C4-2B (cell line): ENCODE results near the gene ASAP2.

Experiments
- H3K27ac ChIP-seq: fragments of 450-650 bp; 2 replicates; pipeline ENCODE4 v1.5.1; 2017
- ZFX ChIP-seq: fragments of 450-650 bp; IDR thresholded peaks from 2 replicates; pipeline ENCODE4 v1.6.1; 2017
- TF ChIP-seq, protein P1 (sequence below): fragments of 450-650 bp; conservative IDR thresholded peaks from 2 replicates; pipeline ENCODE4 v1.5.1; 2017; ENCODE audit warnings: mild to moderate bottlenecking

ASAP2 gene

DNA sequence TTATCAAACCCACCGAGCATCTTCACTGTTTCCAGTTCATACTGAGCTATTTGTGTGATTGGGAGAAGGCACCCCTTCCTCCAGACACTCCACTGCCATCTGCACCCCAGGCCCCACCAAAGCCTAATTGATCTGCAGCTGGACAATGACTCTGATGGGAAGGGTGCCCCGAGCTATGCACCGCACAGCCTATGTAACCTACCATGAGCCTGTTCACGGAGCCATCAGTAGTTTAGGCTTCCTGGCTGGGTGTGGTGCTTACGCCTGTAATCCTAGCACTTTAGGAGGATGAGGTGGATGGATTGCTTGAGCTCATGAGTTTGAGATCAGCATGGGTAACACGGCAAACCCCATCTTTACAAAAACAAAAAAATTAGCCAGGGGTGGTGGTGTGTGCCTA is 17.8 kb upstream of the ASAP2 start:
- H3K27ac ChIP-seq: no peak overlapping the region
- TF ChIP-seq, protein P1, sequence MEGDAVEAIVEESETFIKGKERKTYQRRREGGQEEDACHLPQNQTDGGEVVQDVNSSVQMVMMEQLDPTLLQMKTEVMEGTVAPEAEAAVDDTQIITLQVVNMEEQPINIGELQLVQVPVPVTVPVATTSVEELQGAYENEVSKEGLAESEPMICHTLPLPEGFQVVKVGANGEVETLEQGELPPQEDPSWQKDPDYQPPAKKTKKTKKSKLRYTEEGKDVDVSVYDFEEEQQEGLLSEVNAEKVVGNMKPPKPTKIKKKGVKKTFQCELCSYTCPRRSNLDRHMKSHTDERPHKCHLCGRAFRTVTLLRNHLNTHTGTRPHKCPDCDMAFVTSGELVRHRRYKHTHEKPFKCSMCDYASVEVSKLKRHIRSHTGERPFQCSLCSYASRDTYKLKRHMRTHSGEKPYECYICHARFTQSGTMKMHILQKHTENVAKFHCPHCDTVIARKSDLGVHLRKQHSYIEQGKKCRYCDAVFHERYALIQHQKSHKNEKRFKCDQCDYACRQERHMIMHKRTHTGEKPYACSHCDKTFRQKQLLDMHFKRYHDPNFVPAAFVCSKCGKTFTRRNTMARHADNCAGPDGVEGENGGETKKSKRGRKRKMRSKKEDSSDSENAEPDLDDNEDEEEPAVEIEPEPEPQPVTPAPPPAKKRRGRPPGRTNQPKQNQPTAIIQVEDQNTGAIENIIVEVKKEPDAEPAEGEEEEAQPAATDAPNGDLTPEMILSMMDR: no peak
- no peak for TF ChIP-seq ZFX

DNA sequence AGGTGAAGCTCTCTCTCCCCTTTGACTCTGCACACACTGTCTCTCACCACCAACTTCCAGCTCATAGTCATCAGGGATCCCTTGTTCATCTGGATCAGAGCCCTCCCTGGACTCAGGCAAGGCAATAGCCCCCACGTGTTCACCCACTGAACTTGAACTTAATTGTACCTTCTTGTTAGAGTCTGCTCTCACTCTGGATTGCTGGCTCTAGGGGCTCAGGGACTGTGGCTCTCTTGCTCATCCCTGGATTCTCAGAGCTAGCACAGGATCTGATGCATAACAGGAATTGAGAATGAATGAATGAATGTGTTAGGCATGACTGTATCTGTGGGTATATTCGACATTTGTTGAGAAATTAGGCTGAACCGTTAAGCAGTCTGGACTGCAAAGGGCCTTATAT is 16.7 kb upstream of the ASAP2 start:
- H3K27ac ChIP-seq: no peak overlapping the region
- no peak for TF ChIP-seq ZFX
- TF ChIP-seq, protein P1: no peak

DNA sequence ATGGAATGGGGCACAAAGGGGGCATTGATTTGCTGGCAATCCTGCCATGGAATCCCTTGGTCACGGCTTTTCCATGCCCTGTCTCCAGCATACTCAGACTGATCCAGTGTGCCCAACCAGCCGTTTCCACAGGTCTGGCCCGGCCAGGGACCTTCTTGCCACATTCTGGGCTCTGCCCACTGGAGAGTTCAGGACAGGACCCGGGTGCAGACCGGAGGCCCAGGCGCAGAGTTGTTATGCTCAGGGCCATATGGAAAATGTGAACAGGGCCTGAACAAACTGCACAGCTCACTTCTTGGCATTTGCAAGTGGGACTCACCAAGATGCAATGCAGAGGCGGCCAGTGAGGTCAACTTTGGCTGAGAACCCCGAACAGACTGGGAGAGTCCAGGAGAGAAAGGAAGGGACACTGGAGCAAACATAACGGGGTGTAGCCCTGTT is 15.6 kb upstream of the ASAP2 start:
- TF ChIP-seq, protein P1: no peak
- no peak for TF ChIP-seq ZFX
- H3K27ac ChIP-seq: no peak overlapping the region

DNA sequence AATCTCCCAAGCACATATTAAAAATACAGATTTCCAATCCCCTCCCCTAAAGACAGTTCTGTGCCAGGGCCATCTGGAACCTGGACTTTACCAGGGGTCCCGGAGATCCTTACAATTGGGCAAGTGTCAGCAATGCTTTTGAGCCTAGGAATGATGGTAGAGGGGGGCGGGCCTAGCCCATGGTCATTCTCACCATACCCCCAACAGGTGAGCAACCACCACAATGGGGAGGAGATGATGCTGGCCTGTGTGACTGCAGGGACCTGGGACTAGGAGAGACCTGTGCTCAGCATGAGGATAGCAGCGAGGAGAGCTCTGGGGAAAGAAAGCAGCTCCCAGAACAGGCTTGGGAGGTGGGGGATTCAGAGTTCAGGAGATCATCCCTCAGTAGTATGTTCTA is 13.9 kb upstream of the ASAP2 start:
- H3K27ac ChIP-seq: no peak overlapping the region
- TF ChIP-seq, protein P1: no peak
- TF ChIP-seq ZFX: no peak

DNA sequence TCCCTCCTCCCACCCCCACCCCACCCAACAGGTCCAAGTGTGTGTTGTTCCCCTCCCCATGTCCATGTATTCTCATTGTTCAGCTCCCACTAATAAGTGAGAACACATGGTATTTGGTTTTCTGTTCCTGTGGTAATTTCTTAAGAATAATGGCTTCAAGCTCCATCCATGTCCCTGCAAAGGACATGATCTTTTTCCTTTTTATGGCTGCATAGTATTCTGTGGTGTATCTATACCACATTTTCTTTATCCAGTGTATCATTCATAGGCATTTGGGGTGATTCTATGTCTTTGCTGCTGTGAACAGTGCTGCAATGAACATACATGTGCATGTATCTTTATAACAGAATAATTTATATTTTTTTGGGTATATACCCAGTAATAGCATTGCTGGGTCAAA is 12.3 kb upstream of the ASAP2 start:
- H3K27ac ChIP-seq: no peak overlapping the region
- TF ChIP-seq, protein P1: no peak
- no peak for TF ChIP-seq ZFX

DNA sequence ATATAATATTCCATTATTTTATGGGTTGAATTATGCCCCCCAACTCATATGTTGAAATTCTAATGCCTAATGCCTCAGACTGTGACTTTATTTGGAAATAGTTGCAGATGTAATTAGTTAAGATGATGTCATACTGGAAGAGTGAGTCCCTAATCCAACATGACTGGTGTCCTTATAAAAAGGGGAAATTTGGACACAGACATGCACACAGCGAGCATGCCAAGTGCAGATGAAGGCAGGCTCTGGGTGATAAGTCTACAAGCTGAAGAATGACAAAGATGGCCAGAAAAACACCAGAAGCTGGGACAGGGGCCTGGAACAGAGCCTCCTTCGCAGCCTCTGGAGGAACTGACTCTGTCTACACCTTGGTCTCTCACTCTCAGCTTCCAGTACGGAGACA is 10.0 kb upstream of the ASAP2 start:
- no peak overlapping the region for H3K27ac ChIP-seq
- TF ChIP-seq, protein P1: no peak
- TF ChIP-seq ZFX: no peak

DNA sequence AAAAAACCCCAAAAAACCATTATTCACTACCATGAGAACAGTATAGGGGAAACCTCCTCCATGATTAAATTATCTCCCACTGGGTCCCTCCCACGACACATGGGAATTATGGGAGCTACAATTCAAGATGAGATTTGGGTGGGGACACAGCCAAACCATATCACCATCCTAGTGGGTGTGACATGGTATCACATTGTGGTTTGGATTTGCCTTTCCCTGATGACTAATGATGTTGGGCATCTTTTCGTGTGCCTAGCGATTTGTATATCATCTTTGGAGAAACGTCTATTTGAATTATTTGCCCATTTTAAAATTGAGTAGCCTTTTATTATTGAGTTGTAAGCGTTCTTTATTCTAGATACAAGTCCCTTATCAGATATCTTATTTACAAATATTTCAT is 8.7 kb upstream of the ASAP2 start:
- H3K27ac ChIP-seq: no peak overlapping the region
- TF ChIP-seq ZFX: no peak

DNA sequence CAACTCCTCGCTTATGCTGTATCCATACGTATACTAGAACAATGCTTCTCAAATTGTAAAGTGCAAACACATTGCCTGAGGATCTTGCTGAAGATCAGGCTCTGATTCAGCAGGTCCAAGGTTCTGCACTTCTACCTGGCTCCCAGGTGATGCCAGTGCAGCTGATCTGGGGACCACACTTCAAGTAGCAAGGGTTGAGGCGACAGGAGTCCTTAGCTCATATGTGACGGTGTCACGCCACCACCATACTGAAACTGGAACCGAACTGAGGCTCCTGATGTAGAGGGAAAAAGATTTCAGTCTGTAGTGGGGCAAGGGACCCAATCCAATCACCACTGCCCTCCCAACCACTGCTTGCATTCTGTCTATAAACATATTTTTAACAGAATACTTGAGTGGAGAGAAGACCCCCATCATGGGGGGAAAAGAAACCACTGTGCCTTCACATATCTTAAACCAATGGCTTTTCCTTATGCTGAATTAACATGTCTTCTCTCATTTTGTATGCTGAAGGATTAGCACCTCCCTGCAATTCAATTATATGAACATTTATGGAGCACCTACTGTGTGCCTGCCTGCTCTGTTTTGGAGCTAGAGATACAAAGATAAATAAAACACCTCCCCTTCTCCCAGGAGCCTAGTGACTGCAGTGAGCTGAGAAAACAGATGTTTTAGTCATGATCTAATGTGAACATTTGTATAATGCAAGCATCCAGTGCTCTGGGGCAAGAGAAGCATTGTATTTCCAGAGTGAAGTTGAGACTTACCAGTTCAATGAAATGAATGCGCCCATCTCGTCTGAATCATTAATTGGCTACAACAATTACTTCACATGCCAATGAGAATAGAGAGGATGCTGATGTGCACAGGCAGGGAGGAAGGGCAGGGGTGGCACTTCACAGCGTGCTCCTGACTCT is 6.6 kb upstream of the ASAP2 start:
- TF ChIP-seq, protein P1: no peak
- TF ChIP-seq ZFX: no peak
- no peak overlapping the region for H3K27ac ChIP-seq
